ENCODE results near the gene FLNA.
"Not testable (repeated sequence)": the region's sequence is repeated elsewhere in the genome, so short reads cannot be mapped to it uniquely, and the experiment has no call there.

FLNA gene

GRCh38 chrX:154357205-154357604, 17.2 kb downstream of the FLNA start:
- no peak for DNase-seq

DNA sequence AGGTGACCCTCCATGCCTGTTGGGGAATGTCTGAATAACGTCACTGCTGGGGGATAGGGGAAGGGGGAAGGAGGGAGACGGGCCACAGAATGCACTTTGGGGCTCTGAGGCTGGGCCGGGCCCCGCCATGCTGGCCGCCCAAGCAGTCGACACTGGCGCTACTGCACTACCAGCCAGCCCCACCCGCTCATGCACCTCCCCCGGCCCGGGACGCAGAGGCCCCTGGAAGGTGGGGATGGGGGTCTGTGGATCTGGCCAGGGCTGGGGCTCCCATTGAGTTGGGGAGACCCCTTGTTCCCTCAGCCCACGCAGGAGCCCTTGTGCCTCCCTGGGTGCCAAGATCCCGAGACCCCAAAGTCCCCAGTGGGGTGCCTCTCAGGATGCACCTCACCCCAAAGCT, 17.8 kb downstream of the FLNA start:
- DNase-seq: no peak

DNA sequence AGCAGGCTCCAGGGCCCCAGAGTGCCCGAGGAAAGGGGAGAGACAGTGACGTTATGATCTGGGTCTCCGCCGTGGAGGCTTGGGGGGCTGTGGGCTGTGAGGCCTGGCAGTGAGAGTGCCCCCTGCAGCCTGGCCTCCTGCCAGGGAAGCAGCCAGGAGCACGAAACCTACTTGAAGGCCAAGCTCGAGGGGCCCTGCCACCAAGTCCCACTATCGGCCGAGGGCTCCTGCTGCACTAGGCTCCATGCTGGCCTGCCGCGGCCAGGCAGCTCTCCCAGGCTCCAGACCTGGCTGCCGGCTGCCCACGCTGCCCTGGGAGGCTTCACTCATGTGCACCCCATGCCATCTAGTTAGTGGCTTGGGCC, 18.7 kb downstream of the FLNA start:
- no peak for DNase-seq

DNA sequence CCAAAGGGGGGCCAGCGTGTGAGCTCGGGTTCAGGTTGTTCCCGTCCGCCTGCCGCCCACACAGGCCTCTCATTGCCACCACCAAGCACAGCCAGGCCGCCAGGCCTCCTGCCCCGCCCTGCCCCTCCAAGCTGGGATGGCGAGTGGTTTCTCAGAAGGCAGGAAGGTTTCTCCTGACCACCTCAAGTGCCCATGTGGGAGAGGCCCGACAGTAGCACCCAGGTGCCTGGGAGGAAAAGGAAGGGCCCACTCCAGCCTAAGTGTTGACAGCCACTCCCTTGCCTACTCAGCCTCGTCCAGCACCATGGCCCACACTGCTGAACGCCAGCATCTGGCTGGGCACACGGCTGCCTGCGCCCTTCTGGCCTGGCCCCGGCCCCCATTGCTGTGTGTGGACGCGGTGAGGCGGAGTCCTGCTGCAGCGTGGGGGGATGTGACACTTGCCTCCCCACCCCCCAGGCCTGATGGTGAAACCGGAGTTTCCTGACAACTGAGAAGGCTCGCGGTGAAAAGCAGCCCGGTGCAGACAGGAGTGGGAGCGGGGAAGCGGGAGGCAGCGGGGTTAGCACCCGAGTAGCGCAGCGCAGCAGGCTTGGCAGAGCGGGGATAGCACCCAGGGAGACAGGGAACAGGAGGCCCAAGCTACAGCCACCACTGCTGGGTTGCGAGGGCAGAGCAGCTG, 19.2 kb downstream of the FLNA start:
- no peak for DNase-seq

GRCh38 chrX:154354516-154354915, 19.9 kb downstream of the FLNA start:
- no peak for DNase-seq

DNA sequence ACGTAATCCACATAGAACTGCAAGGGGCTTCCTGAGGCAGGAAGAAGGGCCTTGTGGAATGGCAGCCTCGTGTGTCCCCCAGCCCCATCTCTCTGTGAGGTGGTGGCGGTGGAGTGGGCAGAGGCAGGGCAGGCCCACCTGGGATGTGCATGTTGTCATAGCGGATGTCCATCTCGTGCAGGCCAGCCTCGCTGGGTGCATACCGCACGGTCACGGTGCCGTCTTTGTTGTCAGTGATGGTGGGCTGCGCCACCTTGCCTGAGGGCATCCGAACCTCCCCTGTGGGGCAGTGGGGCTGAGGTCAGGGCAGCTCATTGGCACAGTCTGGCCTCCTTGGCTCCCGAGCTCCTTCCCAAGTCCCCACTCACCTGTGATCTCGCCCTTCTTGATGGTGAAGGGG, 20.4 kb downstream of the FLNA start:
- DNase-seq: no peak

DNA sequence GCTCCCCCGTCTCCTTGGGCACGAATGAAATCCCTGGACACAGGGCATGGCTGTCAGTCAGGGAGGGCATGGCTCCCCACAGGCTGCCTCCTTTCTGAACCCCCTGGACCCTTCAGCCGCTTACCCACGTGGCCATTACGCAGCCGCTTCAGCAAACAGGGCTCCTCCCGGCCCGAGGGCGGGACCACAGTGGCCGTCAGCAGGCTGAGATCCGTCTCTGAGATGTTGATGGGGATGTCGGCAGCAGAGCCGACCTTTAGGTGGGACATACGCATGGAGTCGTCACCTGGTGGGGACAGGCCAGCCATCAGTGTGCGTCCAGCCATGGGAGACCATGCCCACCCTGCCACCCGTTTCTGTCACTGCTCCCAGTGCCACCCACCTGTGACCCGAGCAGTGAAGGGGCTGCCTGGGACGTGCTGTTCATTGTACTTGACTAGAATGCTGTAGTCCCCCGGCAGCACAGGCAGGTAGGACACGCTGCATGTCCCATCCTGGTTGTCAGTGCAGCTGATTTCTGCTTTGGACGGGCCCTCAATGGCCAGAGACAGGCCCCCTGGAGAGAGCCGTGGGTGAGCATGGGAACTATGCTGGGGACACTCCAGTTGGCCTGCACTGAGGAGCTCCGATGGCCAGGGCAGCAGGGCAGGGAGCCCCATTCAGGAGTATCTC, 21.1 kb downstream of the FLNA start:
- DNase-seq: no peak

DNA sequence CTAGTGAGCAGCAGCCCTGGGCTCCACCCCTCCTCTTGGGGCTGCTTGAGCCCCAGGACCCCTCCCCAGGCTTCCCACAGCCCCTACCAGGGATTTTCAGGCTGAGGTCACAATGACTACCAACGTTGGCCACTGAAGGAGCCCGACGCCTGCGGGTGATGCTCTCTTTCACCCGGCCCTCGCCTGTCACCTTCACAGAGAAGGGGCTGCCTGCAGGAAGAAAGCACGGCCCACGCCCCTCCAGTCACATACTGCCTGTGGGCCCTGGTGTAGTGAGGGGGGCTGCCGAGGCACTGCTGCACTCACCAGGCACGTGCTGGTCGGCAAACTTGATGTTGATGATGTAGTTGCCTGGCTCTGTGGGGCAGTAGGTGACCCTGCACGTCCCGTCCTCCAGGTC, 22.0 kb downstream of the FLNA start:
- no peak for DNase-seq

DNA sequence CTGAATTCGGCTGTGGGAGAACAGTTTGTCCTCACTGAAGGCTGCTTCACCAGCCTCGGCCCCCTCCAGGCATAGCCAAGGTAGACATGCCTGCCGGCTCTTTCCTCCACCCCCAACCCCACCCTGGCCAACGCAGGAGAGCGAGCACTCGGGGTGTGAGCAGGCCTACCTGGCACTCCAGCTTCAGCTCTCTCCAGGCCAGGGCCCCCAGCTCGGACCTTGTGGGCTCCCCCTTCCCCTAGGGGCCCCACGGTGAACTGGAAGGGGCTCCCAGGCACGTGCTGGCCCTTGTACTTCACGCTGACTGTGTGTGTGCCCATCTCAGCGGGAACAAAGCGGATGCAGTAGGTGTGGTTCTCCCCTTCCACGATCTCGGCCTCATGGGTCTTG, 22.4 kb downstream of the FLNA start:
- no peak for DNase-seq

DNA sequence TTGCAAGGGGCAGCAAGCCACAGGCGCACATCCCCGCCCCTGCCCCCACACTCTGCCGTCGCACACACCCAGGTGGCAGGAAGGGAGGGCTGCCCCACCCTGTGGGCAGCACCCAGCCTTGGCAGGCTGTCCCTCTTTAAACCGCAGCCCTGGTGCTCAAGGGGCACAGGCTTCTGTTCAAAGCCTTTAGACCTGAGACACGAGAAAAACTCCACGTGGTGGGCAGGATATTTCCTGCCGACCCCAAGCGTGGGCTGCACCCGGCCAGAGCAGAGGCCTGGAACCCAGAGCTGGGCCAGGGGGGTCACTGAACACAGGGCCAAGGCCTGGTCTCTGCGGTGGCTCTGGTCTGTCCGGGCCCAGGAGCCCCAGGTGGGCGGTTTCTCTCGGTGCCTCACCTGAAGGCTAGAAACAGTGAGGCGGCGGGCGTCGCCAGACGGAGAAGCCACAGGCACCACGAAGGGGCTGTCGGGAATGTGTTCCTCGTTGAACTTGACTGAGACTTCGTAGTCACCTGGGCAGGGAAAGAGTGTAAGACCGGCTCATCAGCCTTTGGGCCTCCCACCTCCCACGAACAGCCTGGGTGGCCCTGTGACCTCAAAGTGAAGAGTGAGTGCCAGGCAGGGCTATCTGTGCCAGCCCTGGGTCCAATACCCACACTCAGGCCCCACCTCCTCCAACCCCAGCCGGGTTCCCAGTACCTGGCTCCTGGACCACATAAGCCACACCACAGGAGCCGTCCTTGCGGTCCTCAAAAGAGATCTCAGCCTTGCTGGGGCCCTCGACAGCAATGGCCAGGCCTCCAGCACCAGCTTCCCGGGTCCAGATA, 23.0 kb downstream of the FLNA start:
- DNase-seq: no peak

- DNase-seq: no peak
Measured at GRCh38 chrX:154350429-154351182, 23.8 kb downstream of the FLNA start.

GRCh38 chrX:154349979-154350378, 24.5 kb downstream of the FLNA start:
- no peak for DNase-seq

DNA sequence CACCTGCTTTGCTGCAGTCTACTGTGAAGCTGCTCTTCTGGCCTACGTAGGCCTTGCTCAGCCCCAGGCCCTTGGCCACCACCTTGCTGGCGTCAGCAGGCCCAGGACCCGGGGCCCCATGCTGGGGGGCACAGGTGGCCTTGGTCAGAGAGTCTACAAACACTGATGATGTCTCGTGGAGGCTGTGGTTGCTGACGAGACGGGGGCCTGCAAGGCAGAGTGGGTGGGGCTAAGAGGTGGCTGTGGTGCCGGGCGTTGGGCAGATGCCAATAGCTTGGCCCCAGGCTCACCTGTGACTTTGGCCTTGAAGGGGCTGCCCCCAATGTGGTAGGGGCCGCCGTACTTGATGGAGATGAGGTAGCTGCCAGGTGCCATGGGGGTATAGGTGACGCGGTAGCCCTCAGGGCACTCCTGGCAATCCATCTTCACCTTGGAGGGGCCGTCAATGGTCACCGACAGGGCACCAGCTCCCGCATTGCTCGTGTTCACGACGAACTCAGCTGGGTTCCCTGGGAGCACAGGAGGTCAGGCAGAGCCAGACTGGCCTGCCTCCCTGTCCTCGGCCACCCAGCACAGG, 25.0 kb downstream of the FLNA start:
- DNase-seq: no peak

DNA sequence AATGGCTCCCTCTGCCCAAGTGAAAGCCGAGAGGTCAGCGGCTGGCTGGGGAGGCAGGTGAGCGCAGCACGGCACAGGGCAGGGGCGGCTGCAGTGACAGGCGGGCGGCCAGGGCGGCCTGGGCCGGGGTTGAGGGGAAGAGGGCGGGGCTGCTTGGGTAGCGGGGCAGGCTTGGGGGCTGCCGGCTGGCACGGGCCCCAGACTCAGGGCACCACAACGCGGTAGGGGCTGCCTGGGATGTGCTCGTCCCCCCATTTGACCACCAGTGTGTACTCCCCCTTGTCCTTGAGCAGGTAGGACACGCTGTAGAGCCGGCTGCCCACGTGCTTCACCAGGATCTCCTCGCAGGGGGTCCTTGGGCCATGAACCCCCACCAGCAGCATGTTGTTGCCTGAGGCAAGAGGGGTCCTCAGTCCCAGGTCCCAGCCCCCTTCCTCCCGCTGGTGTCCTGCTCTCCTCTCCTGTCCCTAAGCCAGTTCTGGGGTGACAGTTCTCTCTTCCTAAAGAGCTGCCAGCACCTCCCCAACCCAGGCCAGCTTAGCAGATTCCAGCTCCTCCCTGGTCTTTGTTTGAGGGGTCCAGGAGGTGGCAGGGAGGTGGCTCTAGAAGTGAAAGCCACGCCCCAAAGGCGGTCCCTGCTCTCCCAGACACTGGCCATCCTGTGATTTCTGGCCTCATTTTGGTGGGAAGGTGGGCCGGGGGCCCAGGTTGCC, 25.6 kb downstream of the FLNA start:
- no peak for DNase-seq

GRCh38 chrX:154348114-154348531, 26.3 kb downstream of the FLNA start:
- no peak for DNase-seq

DNA sequence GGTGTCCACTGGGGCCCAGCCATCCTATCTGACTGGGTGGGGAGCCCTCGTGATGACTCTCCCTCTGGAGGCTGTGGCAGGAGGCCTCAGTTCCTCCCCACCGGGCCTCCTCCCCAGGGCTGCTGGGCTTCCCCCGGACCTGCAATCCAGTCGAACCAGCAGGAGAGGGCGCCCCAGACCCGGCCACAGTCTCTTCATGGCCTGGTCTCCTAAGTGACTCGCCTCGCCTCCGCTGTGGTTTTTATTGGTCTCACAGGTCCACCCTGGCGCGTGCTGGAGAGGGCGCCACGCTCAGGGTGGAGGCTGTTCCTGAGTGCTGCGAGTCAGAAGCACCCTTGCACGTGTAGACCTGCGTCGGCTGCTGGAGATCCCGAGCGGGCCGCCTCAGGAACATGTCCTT, 30.8 kb downstream of the FLNA start:
- DNase-seq: not testable (repeated sequence)

DNA sequence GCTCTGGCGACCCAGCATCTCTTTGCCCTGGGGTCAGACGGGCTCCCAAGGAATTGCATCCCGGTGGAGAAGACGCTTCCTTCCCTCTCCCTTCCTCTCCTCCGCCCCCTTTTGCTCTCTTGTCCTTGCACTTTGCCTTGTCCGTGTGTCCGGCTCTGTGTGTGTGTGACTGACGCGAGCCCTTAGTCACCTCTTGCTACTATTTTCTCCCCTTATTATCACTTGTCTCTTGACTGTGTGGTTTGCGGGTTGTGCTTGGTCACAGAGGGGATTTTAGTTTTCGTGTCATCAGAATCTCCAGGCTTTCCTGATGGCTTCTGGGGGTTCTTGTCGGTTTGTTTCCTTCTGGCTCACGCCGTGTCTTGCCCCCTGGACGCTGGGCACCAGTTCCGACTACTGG, 31.4 kb downstream of the FLNA start:
- DNase-seq: not testable (repeated sequence)

GRCh38 chrX:154341399-154342298, 32.8 kb downstream of the FLNA start:
- DNase-seq: not testable (repeated sequence)

- DNase-seq: no peak
Measured at GRCh38 chrX:154334496-154334895, 39.9 kb downstream of the FLNA start.

- no peak for DNase-seq
Measured at GRCh38 chrX:154333837-154334271, 40.6 kb downstream of the FLNA start.

- DNase-seq: no peak
Measured at GRCh38 chrX:154333116-154333515, 41.3 kb downstream of the FLNA start.
